G401 (cell line): Measurements from ENCODE around the gene BAIAP2. TPM values are rescaled to one million over a fixed set of nuclear protein-coding genes. Genes with fewer than 3 reads are reported as not detected.

ENCODE experiments used
- DNase-seq: peaks from one replicate; pipeline ENCODE4 v3.0.0-alpha.2; 2015; ENCODE audit warnings: low spot score
- in situ Hi-C: cut with HindIII; loops from 2 replicates; pipeline ENCODE4 v1.10.0; 2016; ENCODE audit warnings: low sequenced_read_pairs, mixed read lengths
- total RNA-seq: library from RNA; depleted of rRNA; stranded (reverse); fragments of >200 nt; shearing (Covaris generic); gene quantifications from 2 replicates; pipeline ENCODE4 v1.2.3, GENCODE V29; 2014

BAIAP2 gene
- total RNA-seq, 1 experiment from 2014 or later = 21.1 TPM

DNA sequence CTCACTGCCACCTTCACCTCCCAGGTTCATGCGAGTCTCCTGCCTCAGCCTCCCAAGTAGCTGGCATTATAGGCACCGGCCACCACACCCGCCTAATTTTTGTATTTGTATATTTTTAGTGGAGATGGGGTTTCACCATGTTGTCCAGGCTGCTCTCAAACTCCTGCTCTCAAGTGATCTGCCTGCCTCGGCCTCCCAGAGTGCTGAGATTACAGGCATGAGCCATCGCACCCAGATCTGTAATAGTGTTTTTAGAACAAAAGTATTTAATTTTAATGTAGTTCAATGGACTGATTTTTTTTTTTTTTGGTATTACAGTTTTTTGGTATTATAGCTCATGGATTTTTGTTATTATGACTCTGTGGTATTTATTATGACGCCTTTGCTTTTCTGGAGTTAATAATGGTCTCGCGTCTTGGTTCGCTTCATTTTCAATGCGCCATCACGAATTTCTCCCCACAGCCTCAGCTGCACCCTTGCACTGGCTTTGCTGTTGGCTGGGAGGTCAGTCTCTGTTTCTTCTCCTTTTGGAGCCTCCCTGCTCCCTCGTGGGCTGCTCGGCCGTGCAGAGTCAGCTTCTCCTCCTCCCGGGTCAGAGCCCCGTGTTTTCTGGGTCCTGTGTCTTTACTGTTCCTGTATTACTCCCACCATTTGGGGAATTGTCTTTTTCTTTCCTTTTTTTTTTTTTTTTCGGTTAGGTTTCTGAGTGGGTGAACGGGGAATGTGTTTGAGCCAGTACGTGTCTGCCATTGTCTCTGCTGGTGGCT lies 27.2 kb downstream of the BAIAP2 start:
- in situ Hi-C loops = no loop called here
- no peak for DNase-seq

DNA sequence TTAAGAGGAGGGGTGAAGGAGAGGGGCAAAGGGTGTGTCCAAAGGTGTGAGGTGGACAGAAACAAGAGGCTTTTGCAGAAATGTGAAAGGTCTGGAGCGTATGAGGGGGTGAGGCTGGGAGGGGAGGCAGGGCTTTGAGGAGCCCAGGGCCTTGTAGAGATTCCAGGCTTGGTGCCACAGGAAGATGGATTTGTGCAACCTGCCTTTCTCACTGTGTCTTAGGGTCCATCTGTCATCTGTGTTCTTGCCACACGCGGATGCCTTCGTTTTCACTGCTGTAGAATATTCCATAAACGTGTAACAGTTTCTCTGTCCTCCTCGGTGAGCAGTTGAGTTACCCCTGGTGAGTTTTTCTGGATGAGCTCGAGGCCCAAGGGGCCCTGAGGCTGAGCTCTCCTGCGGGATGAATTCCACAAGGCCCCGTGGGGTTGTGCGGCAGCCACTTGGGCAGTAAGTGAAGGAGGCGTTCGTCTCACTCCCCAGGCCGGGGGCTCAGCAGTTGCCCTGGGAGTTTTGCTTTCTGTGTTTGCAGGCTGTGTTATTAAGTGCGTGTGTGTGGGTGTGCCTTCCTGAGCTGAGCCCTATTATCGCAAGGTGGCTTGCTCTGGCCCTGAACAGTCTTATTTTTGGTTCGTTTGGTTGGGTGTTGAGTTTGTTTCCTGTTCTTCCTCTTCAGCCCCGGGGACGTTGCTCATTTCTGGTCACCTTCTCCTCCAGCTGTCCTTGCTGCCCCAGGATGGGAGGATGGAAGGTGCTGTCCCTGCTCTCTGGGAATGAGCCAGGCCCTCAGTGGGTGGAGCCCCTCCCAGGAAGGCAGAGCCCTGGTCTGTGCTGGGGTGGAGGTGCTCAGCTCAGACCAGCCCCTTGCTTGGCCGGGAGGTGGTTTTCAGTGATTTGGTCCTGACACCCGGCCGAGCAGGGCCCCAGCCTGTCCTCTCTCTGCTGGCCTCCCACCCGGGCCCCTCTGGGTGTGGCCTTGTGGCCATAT lies 28.4 kb downstream of the BAIAP2 start:
- DNase-seq = peak; percentile 57
- in situ Hi-C loops = no loop called here

DNA sequence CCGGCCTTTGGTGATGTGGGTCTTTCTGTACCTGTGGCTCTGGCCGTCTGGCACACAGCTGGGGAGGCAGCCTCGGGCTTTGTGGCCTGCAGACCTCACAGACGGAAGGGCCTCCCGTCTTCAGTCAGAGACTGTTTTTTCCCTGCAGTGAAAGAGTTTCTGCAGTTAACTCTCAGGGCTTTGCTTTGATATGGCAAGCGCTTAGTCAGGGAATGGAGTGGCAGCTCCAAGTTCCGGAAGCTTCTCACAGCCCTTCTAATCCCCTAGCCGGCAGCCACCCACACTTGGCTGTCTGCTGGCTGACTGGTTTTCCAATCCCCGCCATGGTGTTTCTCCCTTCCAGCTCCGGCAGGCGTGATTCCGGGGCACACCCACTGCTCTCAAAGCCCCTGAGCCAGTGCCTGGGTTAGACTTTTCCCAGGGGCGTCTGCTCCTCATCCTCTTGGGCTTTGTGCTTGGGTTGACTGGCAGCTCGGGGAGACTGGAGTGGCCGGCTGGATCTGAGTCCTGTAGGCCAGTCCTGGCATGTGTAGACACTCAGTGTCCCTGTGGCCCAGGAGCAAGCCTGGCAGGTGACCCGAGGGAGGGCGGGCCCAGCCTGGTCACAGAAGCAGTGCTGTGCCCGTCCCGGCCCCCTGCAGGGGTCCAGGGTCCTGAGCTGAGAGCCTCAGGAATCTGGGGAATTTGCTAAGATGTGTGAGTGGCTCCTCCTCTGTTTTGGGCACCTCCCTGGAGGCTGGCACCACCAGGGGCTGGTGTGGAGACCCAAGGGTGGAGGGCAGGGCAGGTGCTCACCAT lies 29.9 kb downstream of the BAIAP2 start:
- no peak for DNase-seq
- in situ Hi-C loops = no loop called here

DNA sequence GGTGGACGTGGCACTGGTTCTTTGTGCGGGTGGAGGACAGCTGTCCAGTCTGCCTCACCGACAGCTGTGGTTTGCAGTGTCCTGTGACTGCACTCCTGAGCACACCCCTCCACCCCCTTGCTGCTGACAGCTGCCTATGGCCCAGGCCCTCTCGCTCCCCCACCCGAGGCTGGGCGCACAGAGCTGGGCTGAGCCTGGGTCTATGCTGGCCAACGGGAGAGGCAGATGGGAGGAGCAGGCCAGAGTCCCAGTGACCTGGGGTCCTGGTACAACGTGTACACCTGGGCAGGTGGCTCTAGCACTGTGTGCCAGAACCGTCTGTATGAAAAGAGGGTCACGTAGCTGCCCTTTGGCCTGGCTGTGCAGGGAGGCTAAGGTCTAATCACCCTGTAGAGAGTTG lies 30.5 kb downstream of the BAIAP2 start:
- in situ Hi-C loops = no loop called here
- no peak for DNase-seq

DNA sequence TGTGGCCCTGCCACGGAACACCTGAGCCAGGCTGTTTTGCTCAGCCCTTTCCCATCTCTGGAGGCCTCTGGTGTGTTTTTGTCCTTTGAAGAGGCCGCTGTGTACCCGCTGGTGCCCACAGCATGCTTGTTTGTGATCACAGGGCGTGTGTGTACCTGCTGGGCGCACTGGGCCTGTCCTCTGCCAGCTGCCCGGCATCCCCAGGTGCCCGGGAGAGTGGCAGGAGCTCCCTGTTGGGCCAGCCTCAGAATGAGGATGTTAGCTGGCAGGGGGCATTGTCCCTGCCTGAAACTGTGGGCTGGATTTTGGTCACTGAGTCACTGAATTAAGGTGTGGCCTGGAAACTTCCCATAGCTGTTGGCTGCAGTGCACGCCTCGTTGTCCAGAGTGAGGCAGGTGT lies 31.1 kb downstream of the BAIAP2 start:
- no peak for DNase-seq

DNA sequence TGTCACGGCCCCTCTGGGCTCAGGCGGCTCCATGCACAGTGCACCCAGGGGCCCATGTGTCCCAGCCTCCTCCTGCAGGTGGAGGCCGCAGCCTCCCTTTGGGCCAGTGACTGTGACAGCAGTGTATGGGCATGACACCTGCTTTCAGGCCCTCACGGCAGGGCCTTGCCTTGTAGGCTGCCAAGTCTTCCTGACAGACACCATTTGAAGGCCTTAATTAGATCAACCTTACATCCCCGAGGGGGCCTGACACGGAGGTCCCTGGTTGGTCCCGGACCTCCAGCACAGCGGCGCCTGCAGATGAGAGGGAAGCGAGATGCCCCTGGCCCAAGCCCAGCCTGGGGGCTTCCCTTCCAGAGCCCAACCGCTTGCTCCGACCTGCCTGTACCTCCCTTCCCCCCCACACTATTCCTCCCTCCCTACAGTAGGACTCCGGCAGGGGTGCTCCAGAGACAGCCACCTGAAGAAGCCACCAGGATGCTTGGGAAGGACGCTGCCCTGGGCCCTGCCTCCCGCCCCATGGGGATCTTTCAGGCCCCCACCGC lies 31.9 kb downstream of the BAIAP2 start:
- in situ Hi-C loops = no loop called here
- DNase-seq = no peak

More for the DNA sequence above, 31.1 kb downstream of the BAIAP2 start:
- in situ Hi-C loops = no loop called here

DNA sequence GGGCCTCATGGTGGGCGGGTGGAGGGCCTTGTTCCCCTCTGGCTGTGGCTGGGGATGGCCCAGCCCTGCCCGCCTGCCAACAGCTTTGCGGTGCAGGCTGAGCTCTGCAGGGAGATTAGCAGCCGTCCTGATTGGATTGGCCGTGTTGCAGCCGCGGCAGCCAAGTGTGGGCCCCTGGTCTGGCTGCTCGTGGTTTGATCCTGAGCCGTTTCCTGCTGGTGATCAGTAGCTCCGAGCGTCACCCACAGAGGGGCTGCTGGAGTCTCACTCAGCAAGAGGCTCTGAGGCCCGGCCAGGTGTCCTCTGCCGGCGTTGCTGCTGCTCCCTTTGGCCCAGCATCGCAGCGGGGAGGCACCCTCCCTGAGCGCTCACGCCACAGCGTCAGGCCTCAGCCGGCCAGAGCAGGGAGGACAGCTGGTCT lies 32.5 kb downstream of the BAIAP2 start:
- peak; percentile 74 for DNase-seq

DNA sequence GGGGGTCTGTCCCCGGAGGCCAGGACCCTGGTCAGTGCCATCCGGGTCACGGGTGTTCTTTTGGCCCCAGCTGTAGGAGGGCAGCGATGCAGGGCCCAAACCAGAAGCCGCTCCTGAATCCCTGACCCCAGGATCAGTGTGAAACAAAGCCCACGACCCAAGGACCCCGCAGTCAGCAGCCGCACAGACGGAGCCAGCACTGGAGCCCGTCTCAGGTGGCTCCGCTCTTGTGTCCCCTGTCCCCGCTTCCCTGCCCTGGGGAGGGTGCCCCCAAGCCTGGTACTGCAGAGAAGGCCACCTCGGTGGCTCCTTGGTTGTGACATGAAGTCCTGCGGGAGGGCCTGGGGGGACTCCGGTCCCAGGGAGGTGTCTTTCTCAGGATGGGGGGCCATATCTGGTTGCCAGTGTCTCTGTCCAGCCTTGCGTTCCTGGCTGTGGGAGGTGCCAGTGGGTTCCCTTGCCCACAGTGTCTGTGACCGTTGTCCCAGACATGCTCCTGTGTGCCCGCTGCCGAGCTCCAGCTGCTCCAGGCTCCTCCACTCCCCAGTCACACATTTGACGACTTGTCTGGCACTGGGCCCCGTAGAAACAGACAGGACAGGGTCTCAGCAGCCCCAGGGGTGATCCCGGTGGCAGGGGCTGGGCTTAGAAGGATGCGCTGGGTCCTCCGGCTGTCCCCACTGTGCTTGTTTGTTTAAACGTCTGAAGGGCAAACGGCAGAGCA lies 33.6 kb downstream of the BAIAP2 start:
- in situ Hi-C loops = no loop called here
- no peak for DNase-seq

More for the DNA sequence above, 32.5 kb downstream of the BAIAP2 start:
- in situ Hi-C loops = no loop called here

DNA sequence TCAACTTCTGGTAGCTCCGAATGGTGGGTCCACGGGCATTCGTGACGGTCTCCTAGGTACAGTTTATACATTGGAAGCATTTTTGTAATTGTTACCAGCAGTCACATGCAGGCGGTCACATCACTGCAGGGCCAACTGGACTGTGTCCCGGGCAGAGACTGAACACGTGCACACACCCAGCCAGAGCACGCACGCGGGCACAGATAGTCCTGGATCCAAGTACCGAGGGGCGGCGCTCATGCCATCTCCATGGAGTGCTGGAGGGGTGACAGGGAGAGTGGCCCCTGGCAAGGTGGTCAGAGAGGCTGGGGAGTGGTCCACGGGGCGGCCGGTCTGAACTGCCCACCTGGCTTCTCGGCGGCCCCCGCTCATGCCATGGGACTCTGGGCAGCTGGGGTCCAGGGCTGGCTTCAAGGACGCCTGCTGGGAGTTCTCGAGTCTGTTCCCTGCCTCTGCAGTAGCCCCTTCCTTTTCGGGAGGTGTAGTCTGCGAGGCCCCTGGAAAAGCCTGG lies 34.2 kb downstream of the BAIAP2 start:
- in situ Hi-C loops = no loop called here
- DNase-seq = peak; percentile 73

DNA sequence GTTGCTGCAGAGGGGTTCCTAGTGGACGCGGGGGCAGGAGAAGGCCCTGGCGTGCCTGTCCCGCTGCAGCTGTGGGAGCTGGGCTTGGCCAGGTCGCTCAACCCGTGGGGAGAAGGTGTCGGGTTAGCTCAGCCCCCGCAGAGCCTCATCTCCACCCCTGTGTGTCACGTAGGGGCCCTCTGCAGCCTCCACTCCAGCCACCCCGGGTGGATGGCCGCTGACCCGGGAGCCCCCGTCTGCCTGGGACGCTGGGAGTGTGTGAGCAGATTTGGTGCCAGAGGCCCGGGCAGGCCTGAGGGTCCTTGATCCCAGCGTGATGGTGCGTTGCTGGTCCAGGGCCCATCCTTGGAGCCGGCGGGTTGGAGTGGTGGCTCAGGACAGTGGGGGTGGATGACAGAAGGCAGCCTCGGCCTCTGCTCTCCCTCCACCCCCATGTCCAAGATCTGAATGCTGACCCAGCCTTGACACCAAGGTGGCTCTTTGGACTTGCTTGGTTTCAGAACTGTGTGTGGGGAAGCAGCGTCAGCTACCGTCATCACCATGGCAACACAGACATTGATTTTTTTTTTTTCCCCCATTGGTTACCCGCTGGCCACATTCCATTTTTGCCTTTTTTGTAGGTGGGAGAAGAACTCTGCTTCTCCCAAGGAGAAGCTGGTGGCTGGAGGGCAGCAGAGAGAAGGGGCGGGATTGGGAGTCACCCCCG lies 35.7 kb downstream of the BAIAP2 start:
- in situ Hi-C loops = no loop called here
- DNase-seq = no peak

DNA sequence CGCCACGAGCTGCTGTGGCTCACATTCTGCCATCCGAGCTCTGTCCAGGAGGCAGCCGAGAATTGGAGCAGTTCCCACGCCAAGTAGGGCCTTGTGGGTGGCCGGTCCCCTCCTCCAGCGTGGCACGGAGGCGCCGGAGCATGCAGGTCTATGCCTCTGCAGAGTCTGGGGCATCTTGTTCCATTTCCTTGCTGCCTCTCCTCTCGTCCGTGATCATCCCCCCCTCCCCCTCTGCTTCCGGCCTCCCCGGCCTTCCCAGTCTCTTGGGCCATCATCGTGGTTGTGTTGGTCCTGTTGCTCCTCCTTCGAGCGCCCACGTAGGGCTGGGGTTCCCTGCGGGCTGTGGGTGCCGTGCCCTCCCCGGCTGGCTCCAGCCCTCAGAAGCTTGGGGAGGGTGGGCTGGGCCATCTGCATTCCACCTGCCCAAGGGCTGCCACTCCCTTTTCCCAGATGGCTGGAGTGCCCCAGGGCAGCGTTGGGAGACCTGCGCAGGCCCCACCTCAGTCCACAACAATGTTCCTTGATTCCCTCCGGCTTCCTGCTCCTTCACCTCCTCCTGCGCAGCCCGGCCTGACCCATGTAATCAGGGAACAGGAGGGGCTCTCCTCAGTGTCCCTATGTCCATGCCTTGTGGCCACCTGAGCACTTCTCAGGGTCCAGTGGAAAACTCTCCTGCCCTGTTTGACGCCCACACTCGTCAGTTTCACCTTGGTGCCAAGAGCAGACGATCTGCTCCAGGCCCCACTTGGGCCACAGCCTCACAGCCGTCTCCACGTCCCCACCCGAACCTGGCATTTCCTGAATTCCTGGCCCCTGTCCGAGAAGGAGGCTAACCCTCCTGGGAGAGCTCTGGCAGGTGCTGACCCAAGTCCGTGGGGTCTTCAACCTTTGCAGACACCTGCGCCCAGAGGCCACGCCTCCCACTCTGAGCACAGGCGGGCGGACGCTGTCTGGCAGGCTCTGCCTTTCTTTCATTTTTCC lies 37.1 kb downstream of the BAIAP2 start:
- no peak for DNase-seq
- in situ Hi-C loops = no loop called here

DNA sequence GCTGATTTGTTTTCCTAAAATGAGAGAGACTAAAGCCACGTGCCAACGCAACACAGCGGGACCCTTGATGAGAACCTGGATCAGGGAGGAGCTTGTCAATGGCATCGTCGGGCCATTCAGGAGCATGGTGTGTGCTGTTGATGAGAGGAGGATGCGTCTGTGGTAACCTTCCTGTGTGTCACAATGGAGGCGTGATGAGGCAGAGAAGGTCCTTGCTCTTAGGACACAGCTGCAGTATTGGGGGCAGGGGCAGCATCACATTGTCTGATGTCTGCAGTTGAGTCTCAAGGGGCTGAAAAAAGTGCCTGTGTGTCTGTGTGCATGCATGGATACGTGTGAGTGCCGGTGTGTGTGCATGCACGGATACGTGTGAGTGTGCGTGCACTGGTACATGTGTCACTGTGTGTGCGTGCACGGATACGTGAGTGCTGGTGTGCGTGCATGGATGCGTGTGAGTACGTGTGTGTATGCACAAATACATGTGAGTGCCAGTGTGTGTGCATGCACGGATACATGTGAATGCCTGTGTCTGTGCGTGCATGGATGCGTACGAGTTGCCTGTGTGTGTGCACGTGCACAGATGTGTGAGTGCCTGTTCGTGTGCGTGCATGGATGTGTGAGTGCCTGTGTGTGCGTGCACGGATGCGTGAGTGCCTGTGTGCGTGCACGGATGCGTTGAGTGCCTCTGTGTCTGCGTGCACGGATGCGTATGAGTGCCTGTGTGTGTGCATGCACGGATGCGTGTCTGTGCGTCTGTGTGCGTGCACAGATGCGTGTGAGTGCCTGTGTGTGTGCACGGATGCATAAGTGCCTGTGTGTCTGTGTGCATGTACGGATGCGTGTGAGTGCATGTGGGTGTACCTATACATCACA lies 39.3 kb downstream of the BAIAP2 start:
- in situ Hi-C loops = no loop called here

DNA sequence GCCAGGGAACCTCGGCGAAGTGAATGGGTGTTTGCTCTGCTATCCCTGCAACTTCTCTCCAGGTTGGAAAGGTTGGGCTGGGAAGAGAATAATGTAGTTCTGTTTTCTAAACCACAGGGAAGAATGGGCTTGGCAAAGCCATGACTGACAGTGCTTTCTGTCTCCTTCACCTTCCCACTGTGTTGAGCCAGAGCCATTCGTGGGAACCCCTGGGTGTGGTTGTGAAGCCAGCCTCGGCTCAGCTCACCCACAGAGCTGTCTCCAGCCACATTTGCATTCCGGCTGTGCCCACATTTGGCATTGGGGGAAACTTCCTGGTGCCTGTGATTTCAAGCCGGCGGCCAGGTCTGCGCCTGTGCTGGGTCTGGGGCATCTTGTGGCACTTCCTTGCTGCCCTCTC lies 39.9 kb downstream of the BAIAP2 start:
- in situ Hi-C loops = no loop called here
- DNase-seq = peak; percentile 51

More for the DNA sequence above, 39.3 kb downstream of the BAIAP2 start:
- DNase-seq = no peak

DNA sequence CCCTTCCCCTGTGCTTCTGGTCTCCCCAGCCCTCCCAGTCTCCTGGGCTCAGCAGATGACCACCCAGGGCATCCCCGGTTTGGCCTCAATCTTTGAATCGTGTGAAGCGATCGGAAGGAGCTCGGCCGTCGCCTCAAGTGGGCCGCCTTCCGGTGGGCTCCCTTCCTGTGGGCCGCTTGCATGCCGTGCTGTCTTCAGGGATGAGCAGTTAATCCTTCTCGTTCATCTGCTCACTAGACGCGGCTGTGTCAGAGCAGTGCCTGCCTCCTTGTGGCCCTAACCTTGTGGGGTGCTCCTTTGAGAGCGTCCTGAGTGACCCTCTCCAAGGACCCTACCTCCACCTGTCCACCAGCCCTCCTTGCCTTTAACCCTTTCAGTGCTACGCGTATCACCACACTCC lies 40.4 kb downstream of the BAIAP2 start:
- in situ Hi-C loops = no loop called here
- DNase-seq = no peak

DNA sequence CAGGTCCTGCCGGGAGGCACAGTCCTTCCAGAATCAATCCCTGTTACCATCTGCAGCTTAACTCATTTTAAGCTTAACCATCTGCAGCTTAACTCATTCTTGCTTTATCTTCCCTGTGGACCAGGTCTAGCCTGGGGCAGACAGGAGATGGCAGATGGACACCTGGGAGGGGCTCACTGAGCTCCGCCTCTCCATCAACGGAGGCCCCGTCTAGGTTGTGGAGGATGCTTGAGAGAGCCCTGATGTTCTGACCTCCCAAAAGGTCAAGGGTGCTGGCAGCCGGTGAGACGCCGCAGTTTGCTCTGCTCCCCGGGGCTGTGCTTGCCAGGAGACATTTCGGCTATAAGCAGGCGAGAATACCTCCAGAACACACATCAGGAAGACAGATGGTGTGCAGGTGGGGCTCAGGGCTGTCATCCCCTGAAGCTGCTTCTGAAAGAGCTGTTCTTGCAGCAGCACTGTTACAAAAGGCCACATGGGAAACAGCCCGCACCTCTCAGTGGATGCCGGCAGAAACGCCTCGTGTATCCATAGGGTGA lies 41.3 kb downstream of the BAIAP2 start:
- DNase-seq = no peak
- in situ Hi-C loops = no loop called here
